RWPE1 (cell line): ENCODE measurements around the gene NOC2L.

Experiments
- CTCF ChIA-PET: fragments of 350-600 bp; sonication (Branson Sonifier 250); formaldehyde crosslinking; extraction: SDS; loops from one replicate; lab custom pipeline; 2021; lab: Yijun Ruan, JAX
- POLR2A ChIA-PET: fragments of 400-600 bp; formaldehyde crosslinking; extraction: SDS; loops from one replicate; lab custom pipeline; 2020; ENCODE audit warnings: antibody characterized with exemption; ENCODE audit not compliant: low non-redundant PET; lab: Yijun Ruan, JAX
- DNase-seq: peaks from one replicate; pipeline ENCODE4 v3.0.0; 2012; ENCODE audit warnings: low spot score
- H3K27ac ChIP-seq: fragments of 450-650 bp; 2 replicates; pipeline ENCODE4 v1.5.1; 2017
- TF ChIP-seq, protein P1 (sequence below): fragments of 450-650 bp; conservative IDR thresholded peaks from 2 replicates; pipeline ENCODE4 v1.5.1; 2017; ENCODE audit warnings: low read depth, mild to moderate bottlenecking

NOC2L gene

DNA sequence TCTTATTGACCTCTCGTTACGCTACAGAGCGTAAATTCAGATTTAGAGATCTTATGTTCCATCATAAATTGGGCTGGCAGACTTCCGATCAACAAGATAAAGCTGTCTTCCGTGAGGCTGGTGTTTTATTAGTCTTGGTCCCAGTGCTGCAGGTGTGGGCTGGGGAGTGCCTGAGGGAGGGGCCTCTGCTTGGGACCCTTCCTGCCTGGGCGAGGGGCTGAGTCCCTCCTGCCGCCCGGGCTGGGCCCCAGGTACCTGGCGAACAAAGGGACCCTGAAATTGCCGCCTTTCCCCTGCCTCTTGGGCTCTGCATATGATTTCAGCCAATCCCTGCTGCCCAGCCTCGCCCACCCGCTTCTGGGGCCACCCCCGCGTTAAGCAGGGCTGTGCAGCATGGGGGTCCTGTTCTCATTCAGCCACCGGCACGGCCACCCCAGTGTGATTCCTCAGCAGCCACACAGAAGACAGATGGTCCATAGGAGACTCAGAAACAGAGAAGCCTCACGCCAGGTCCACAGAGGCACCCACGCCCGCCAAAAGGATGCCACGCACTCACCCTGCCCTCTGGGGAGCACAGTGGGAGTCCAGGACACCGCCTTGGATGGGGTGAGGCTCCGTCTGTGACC, 41.5 kb downstream of the NOC2L start:
- ChIA-PET POLR2A (no interaction called here), CTCF (no interaction called here)
- TF ChIP-seq, protein P1, sequence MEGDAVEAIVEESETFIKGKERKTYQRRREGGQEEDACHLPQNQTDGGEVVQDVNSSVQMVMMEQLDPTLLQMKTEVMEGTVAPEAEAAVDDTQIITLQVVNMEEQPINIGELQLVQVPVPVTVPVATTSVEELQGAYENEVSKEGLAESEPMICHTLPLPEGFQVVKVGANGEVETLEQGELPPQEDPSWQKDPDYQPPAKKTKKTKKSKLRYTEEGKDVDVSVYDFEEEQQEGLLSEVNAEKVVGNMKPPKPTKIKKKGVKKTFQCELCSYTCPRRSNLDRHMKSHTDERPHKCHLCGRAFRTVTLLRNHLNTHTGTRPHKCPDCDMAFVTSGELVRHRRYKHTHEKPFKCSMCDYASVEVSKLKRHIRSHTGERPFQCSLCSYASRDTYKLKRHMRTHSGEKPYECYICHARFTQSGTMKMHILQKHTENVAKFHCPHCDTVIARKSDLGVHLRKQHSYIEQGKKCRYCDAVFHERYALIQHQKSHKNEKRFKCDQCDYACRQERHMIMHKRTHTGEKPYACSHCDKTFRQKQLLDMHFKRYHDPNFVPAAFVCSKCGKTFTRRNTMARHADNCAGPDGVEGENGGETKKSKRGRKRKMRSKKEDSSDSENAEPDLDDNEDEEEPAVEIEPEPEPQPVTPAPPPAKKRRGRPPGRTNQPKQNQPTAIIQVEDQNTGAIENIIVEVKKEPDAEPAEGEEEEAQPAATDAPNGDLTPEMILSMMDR: no peak
- H3K27ac ChIP-seq: no peak overlapping the region
- no peak for DNase-seq

DNA sequence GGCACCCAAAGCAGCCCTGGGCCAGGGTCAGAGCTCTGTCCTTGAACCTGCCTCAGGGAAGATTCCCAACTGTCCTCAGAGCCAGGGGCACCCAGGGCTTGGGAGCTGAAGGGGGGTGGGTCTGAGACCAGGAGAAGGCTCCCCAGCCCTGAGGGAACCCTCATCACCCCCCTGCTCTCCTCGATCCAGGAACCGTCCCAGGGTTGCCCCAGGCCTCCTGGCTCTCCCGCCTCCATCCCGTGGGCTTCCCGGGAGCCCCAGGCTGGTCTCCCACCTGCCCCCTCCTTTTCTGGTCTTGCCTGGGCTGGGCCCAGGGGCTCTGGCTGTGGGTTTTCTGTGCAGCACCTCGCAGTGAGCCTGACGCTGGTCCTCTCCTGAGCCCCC, 42.0 kb downstream of the NOC2L start:
- no peak overlapping the region for H3K27ac ChIP-seq
- ChIA-PET CTCF (interaction anchor here (0.6 to 1.4 kb wide), 2 partner anchors 12 to 20 kb away, joined by 3 to 5 read pairs; no protein-coding TSS in a partner anchor), POLR2A (no interaction called here)
- TF ChIP-seq, protein P1: no peak
- no peak for DNase-seq

DNA sequence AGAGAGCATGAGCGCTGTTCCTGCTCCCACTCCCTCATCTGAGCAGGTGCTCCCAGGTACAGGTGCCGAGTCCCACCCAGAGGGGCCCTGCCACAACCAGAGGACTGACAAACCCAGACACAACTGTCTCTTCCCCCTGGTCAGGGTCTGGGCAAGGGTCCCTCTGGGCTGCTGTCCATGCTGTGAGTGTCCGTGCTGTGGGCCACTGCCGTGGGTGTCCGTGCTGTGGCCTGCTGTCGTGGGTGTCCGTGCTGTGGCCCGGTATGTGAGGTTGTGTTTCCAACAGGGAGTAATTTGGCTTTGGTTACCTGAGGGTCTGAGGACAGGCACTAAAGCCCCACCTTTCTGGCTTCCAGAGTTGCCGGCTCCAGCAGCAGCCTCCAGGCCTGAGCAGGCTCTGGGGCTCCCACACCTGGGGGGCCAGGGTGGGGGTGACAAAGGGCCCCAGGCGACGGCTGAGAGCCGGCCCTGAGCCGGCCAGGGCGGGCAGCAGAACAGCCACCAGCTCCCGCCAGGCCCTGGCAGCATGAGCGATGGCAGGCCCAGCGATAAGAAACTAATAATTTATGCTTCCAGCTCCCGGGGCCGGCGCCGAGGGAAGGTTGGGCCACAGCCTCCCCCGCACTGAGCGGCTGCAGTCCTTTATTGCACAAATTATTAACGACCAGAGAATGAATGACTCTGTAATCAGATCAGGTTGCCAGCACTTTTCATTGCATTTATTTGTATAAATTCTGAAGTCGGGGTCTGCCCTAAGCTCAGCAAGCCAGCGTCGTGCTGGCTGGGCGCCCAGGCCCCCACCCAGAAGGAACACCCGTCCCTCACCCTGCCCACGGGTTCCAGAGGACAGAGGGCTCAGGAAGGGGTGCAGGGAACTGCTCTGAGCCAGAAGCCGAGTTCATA, 42.6 kb downstream of the NOC2L start:
- ChIA-PET POLR2A (no interaction called here), CTCF (interaction anchor here (0.6 to 1.4 kb wide), 2 partner anchors 12 to 21 kb away, joined by 3 to 5 read pairs; no protein-coding TSS in a partner anchor)
- TF ChIP-seq, protein P1: no peak
- DNase-seq: no peak
- no peak overlapping the region for H3K27ac ChIP-seq

GRCh38 chr1:915295-916172, 43.5 kb downstream of the NOC2L start:
- DNase-seq: no peak
- ChIA-PET CTCF (interaction anchor here (0.9 to 1.4 kb wide), 2 partner anchors 11 kb away, joined by 4 to 5 read pairs; no protein-coding TSS in a partner anchor), POLR2A (no interaction called here)
- TF ChIP-seq, protein P1: no peak
- H3K27ac ChIP-seq: no peak overlapping the region

GRCh38 chr1:914891-915280, 44.2 kb downstream of the NOC2L start:
- CTCF ChIA-PET: interaction anchor here (0.6 to 1.1 kb wide), 3 partner anchors 10 to 85 kb away, joined by 3 to 6 read pairs (median 4); no protein-coding TSS in a partner anchor
- TF ChIP-seq, protein P1: no peak
- H3K27ac ChIP-seq: no peak overlapping the region
- DNase-seq: no peak
- POLR2A ChIA-PET: no interaction called here
